NCI-H2107 treated with DMSO at 0.1 percent for 48 hours (cell line): ENCODE results near the gene NANS.
"Not testable (repeated sequence)": the region's sequence is repeated elsewhere in the genome, so short reads cannot be mapped to it uniquely, and the experiment has no call there.

Experiments
- DNase-seq: peaks from one replicate; lab custom pipeline; 2025; ENCODE audit not compliant: unreplicated experiment; lab: John Stamatoyannopoulos, UW

NANS gene

GRCh38 chr9:98099898-98100297 is 43.4 kb downstream of the NANS start:
- peak; percentile 56 for DNase-seq

- DNase-seq: no peak
Measured at GRCh38 chr9:98100456-98100855, 43.9 kb downstream of the NANS start.

GRCh38 chr9:98101416-98101815 is 44.9 kb downstream of the NANS start:
- DNase-seq: no peak

- peak; percentile 98 for DNase-seq
Measured at GRCh38 chr9:98101868-98102273, 45.3 kb downstream of the NANS start.

GRCh38 chr9:98104445-98104881 is 47.9 kb downstream of the NANS start:
- DNase-seq: no peak

- DNase-seq: no peak
Measured at GRCh38 chr9:98105006-98105405, 48.5 kb downstream of the NANS start.

GRCh38 chr9:98107926-98108325 is 51.4 kb downstream of the NANS start:
- no peak for DNase-seq

GRCh38 chr9:98108531-98109031 is 52.0 kb downstream of the NANS start:
- DNase-seq: no peak

- DNase-seq: no peak
Measured at GRCh38 chr9:98109052-98109451, 52.5 kb downstream of the NANS start.

- not testable (repeated sequence) for DNase-seq
Measured at GRCh38 chr9:98117097-98117496, 60.6 kb downstream of the NANS start.

GRCh38 chr9:98117984-98118639 is 61.6 kb downstream of the NANS start:
- no peak for DNase-seq

GRCh38 chr9:98118640-98119601 is 62.4 kb downstream of the NANS start, which contains the start of gene TRIM14:
TRIM14 (minus strand) TSS chr9:98119222; CDS start chr9:98119188, 34 bp downstream.
- no peak for DNase-seq

GRCh38 chr9:98120476-98120875 is 63.9 kb downstream of the NANS start:
- DNase-seq: no peak

GRCh38 chr9:98121058-98121457 is 64.5 kb downstream of the NANS start:
- DNase-seq: no peak

- DNase-seq: not testable (repeated sequence)
Measured at GRCh38 chr9:98124091-98124490, 67.6 kb downstream of the NANS start.

- DNase-seq: no peak
Measured at GRCh38 chr9:98124637-98125426, 68.3 kb downstream of the NANS start.

GRCh38 chr9:98127226-98127625 is 70.7 kb downstream of the NANS start:
- no peak for DNase-seq

GRCh38 chr9:98128316-98128715 is 71.8 kb downstream of the NANS start:
- no peak for DNase-seq

- no peak for DNase-seq
Measured at GRCh38 chr9:98129451-98129881, 72.9 kb downstream of the NANS start.

GRCh38 chr9:98130060-98130459 is 73.5 kb downstream of the NANS start:
- DNase-seq: not testable (repeated sequence)
